HEK293T (cell line): Measurements from ENCODE around the gene MYBL2.

ENCODE experiments used
- ELF4 ChIP-seq: fragments of 450-650 bp; IDR thresholded peaks from 2 replicates; pipeline ENCODE4 v1.6.1; 2017; ENCODE audit warnings: antibody characterized with exemption
- FOXA1 ChIP-seq: fragments of 450-650 bp; IDR thresholded peaks from 2 replicates; pipeline ENCODE4 v1.6.1; 2016; ENCODE audit warnings: mild to moderate bottlenecking
- L3MBTL2 ChIP-seq: fragments of 450-650 bp; conservative IDR thresholded peaks from 2 replicates; pipeline ENCODE4 v1.6.1; 2016; ENCODE audit warnings: mild to moderate bottlenecking
- NFRKB ChIP-seq: fragments of 450-650 bp; IDR thresholded peaks from 2 replicates; pipeline ENCODE4 v1.6.1; 2016; ENCODE audit warnings: mild to moderate bottlenecking, moderate library complexity
- SP1 ChIP-seq: fragments of 450-650 bp; IDR thresholded peaks from 2 replicates; pipeline ENCODE4 v1.6.1; 2017
- SUZ12 ChIP-seq: fragments of 450-650 bp; IDR thresholded peaks from 2 replicates; pipeline ENCODE4 v1.6.1; 2016; ENCODE audit warnings: mild to moderate bottlenecking
- TARDBP ChIP-seq: fragments of 450-650 bp; IDR thresholded peaks from 2 replicates; pipeline ENCODE4 v1.6.1; 2016
- ZNF384 ChIP-seq: fragments of 450-650 bp; IDR thresholded peaks from 2 replicates; pipeline ENCODE4 v1.6.1; 2016
- TF ChIP-seq, protein P1 (sequence below): fragments of 450-650 bp; IDR thresholded peaks from 2 replicates; pipeline ENCODE4 v1.6.1; 2016

DNA sequence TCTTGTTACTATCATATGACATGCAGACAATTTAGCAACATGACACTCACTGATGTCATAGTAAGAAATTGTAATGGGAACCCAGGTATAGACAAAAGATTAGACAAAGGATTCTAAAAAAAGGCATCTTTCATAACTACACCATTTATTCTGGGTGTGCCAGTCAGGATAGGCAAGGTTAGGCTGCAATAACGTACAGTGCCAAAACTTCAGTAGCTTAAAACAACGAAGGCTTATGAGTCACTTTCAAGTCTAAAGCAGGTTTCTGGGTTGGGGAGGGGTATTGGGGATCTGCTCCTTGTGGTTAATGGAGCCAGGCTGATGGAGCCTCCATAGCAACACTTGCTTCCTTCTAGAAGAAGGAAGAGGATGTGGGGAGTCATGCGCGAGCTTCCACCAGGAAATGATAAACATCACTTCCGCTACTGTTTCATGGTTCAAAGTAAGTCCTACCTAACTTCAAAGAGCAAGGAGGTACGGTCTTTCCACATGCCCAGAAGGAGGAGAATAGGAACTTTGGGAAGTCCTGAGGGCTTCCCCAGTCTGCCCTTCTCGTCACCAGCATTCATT lies 61.9 kb downstream of the MYBL2 start:
- TF ChIP-seq NFRKB (no peak), ELF4 (no peak), SUZ12 (no peak), ZNF384 (no peak), FOXA1 (no peak), SP1 (no peak), L3MBTL2 (no peak), TARDBP (no peak)
- TF ChIP-seq, protein P1, sequence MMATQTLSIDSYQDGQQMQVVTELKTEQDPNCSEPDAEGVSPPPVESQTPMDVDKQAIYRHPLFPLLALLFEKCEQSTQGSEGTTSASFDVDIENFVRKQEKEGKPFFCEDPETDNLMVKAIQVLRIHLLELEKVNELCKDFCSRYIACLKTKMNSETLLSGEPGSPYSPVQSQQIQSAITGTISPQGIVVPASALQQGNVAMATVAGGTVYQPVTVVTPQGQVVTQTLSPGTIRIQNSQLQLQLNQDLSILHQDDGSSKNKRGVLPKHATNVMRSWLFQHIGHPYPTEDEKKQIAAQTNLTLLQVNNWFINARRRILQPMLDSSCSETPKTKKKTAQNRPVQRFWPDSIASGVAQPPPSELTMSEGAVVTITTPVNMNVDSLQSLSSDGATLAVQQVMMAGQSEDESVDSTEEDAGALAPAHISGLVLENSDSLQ = no peak
